ENCODE measurements around the gene DNAJC27.

Gene DNAJC27

DNA sequence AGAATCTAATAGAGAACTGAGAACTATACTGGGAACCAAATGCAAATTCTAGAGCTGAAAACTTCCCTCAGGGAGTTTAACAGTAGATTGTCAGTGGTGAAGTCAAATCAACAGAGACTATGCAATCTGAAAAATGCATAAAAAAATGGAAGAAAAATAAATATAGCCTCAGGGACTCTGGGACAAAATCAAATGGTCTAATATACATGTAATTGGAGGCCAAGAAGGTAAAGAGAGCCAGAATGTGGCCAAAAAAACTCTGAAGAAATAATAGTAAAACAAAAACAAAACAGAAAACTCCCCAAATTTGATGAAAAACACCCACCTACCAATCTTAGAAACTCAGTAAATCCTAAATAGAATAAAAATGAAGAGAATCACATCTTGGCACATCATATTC is 16.5 kb downstream of the DNAJC27 start:
- Histone ChIP-seq H4K20me1 (no peaks in the 10 kb centered on the region), H3K9me3 (peaks cover 15% of the 10 kb centered on the region), H3K4me2 (no peak overlapping the region), H3K27ac (no peak overlapping the region), H3K4me3 (no peak overlapping the region), H3K27me3 (no peaks in the 10 kb centered on the region), H3K4me1 (peaks cover 8% of the 10 kb centered on the region), H3K36me3 (peaks cover 79% of the 10 kb centered on the region), H3K9ac (no peak overlapping the region)
- TF ChIP-seq Cebpa-rat (IDR thresholded peaks at IDR 0.05), result no peak

DNA sequence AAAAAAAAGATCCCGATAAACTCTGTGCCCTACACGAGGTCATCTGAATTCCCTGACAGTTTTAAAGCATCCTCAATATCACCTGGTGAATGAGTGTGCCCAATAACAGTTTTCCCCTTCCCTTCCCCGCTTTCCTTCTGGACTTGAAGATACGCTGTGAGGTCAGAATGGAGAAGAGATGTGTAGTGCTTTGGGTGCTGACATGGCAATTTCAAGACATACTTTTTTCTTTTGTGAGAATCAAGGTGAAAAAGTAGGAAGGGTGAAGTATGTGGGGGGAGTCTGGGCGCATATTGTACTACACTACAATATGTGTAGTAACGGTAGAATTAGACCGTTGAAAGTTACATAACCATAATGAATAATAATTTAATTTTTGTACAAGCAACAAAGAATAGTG is 21.7 kb downstream of the DNAJC27 start:
- no peak for TF ChIP-seq Cebpa-rat (IDR thresholded peaks at IDR 0.05)
- H4K20me1 ChIP-seq, result no peaks in the 10 kb centered on the region
- H3K36me3 ChIP-seq, result peaks cover 63% of the 10 kb centered on the region

GRCh38 chr2:24948506-24948905 is 23.2 kb downstream of the DNAJC27 start:
- no peak overlapping the region for H3K4me2 ChIP-seq
- no peak for TF ChIP-seq Cebpa-rat (IDR thresholded peaks at IDR 0.05)
- no peaks in the 10 kb centered on the region for H3K27me3 ChIP-seq
- H3K36me3 ChIP-seq, result peaks cover 47% of the 10 kb centered on the region
- no peaks in the 10 kb centered on the region for H3K4me1 ChIP-seq
- H4K20me1 ChIP-seq, result no peaks in the 10 kb centered on the region
- H3K9ac ChIP-seq, result no peak overlapping the region
- H3K9me3 ChIP-seq, result no peaks in the 10 kb centered on the region
- H3K4me3 ChIP-seq, result no peak overlapping the region
- no peak overlapping the region for H3K27ac ChIP-seq

More for the DNA sequence above, 21.7 kb downstream of the DNAJC27 start:
- peaks cover 5% of the 10 kb centered on the region for H3K9me3 ChIP-seq
- H3K27me3 ChIP-seq, result no peaks in the 10 kb centered on the region
- H3K4me2 ChIP-seq, result no peak overlapping the region
- no peaks in the 10 kb centered on the region for H3K4me1 ChIP-seq
- no peak overlapping the region for H3K27ac ChIP-seq
- H3K9ac ChIP-seq, result no peak overlapping the region
- H3K4me3 ChIP-seq, result no peak overlapping the region

GRCh38 chr2:24947561-24948157 is 24.1 kb downstream of the DNAJC27 start:
- H3K4me2 ChIP-seq, result no peak overlapping the region
- TF ChIP-seq Cebpa-rat (IDR thresholded peaks at IDR 0.05), result no peak
- H3K9me3 ChIP-seq, result no peaks in the 10 kb centered on the region
- H4K20me1 ChIP-seq, result no peaks in the 10 kb centered on the region
- H3K27me3 ChIP-seq, result no peaks in the 10 kb centered on the region
- no peak overlapping the region for H3K27ac ChIP-seq
- H3K9ac ChIP-seq, result no peak overlapping the region
- H3K36me3 ChIP-seq, result peaks cover 47% of the 10 kb centered on the region
- H3K4me3 ChIP-seq, result no peak overlapping the region
- no peaks in the 10 kb centered on the region for H3K4me1 ChIP-seq

DNA sequence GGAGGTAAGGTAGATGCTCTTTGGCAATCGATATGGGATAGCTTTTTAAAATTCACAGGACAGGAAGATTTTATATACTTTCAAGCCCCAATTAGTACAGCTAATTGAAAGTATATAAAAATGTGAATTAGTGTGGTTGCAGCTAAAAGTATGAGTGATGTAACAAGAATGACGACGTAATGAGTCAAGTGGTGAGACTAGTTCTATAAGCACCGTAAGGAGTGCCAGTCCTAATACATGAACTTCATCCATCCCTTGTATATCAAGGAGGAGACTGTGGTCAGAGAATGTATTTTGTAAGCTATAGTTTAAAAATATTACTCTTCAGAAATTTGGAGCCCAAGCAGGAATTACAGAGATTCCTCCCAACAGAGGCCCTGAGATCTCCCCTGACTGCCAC is 25.8 kb downstream of the DNAJC27 start:
- H3K36me3 ChIP-seq, result peaks cover 36% of the 10 kb centered on the region
- H3K4me1 ChIP-seq, result no peaks in the 10 kb centered on the region
- no peak overlapping the region for H3K9ac ChIP-seq
- H4K20me1 ChIP-seq, result no peaks in the 10 kb centered on the region
- H3K4me3 ChIP-seq, result no peak overlapping the region
- no peak overlapping the region for H3K27ac ChIP-seq
- no peaks in the 10 kb centered on the region for H3K9me3 ChIP-seq
- H3K27me3 ChIP-seq, result no peaks in the 10 kb centered on the region
- H3K4me2 ChIP-seq, result no peak overlapping the region
- no peak for TF ChIP-seq Cebpa-rat (IDR thresholded peaks at IDR 0.05)

- Histone ChIP-seq H3K36me3 (peaks cover 32% of the 10 kb centered on the region), H3K9me3 (no peaks in the 10 kb centered on the region), H3K27ac (no peak overlapping the region), H3K4me1 (no peaks in the 10 kb centered on the region), H4K20me1 (no peaks in the 10 kb centered on the region), H3K9ac (no peak overlapping the region), H3K4me3 (no peak overlapping the region), H3K4me2 (no peak overlapping the region), H3K27me3 (no peaks in the 10 kb centered on the region)
- TF ChIP-seq Cebpa-rat (IDR thresholded peaks at IDR 0.05), result no peak
These were observed 28.2 kb downstream of the DNAJC27 start for GRCh38 chr2:24943427-24944053.

DNA sequence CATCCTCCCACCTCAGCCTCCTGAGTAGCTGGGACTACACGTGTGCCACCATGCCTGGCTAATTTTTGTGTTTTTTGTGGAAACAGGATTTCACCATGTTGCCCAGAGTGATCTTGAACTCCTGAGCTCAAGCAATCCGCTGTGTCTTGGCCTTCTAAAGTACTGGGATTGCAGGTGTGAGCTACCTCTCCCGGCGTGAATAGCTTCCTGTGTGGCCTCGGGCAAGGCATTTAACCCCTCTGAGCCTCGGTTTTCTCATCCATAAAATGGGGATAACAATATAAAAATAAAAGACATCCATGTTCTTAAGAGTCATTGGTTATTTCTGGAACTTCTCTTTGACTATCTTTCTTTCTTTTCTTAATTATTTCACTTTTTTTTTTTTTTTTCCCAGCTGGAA is 32.4 kb downstream of the DNAJC27 start:
- TF ChIP-seq Cebpa-rat (IDR thresholded peaks at IDR 0.05), result no peak
- Histone ChIP-seq H3K27ac (no peak overlapping the region), H3K9me3 (no peaks in the 10 kb centered on the region), H3K27me3 (no peaks in the 10 kb centered on the region), H3K4me3 (no peak overlapping the region), H3K36me3 (no peaks in the 10 kb centered on the region), H3K4me2 (no peak overlapping the region), H3K9ac (no peak overlapping the region), H3K4me1 (no peaks in the 10 kb centered on the region), H4K20me1 (no peaks in the 10 kb centered on the region)

- H3K36me3 ChIP-seq, result no peaks in the 10 kb centered on the region
- H3K27me3 ChIP-seq, result no peaks in the 10 kb centered on the region
- no peak overlapping the region for H3K27ac ChIP-seq
- no peak for TF ChIP-seq Cebpa-rat (IDR thresholded peaks at IDR 0.05)
- no peak overlapping the region for H3K4me2 ChIP-seq
- H3K9me3 ChIP-seq, result no peaks in the 10 kb centered on the region
- no peak overlapping the region for H3K9ac ChIP-seq
- H3K4me3 ChIP-seq, result no peak overlapping the region
- H4K20me1 ChIP-seq, result no peaks in the 10 kb centered on the region
- no peaks in the 10 kb centered on the region for H3K4me1 ChIP-seq
These were observed 34.5 kb downstream of the DNAJC27 start for GRCh38 chr2:24937236-24937635.

DNA sequence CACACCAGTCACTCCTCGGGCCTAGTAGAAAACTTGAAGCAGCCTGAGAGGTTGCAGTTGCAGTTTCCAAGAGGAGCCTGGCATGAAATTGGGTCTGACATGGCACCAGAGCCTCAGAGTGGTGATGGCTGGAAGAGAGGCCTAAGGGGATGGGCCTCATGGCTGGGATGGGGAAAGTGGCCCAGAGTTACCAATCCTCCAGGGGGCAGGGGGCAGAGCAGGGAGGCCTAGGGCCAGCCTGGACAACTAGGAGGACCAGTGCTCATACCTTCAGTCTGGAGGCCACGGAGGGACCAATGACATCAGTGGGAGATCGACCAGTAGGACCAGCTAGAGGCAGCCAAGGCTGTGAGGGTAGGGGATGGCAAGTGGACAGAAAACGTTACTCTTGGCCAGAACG is 36.6 kb downstream of the DNAJC27 start:
- no peak for TF ChIP-seq Cebpa-rat (IDR thresholded peaks at IDR 0.05)
- Histone ChIP-seq H4K20me1 (no peaks in the 10 kb centered on the region), H3K9me3 (no peaks in the 10 kb centered on the region), H3K27me3 (no peaks in the 10 kb centered on the region), H3K4me1 (peaks cover 15% of the 10 kb centered on the region), H3K9ac (no peak overlapping the region), H3K36me3 (no peaks in the 10 kb centered on the region), H3K27ac (no peak overlapping the region), H3K4me3 (no peak overlapping the region), H3K4me2 (no peak overlapping the region)

- Histone ChIP-seq H3K9ac (no peak overlapping the region), H4K20me1 (no peaks in the 10 kb centered on the region), H3K9me3 (no peaks in the 10 kb centered on the region), H3K4me2 (no peak overlapping the region), H3K4me3 (no peak overlapping the region), H3K4me1 (peaks cover 15% of the 10 kb centered on the region), H3K27ac (no peak overlapping the region), H3K36me3 (no peaks in the 10 kb centered on the region), H3K27me3 (no peaks in the 10 kb centered on the region)
- TF ChIP-seq Cebpa-rat (IDR thresholded peaks at IDR 0.05), result no peak
These were observed 39.0 kb downstream of the DNAJC27 start for GRCh38 chr2:24932715-24933114.
